ENCODE data around the gene B3GNT9. TPM values are rescaled to one million over a fixed set of nuclear protein-coding genes. Genes with fewer than 3 reads are reported as not detected.
"Not testable (repeated sequence)": the region's sequence is repeated elsewhere in the genome, so short reads cannot be mapped to it uniquely, and the experiment has no call there.

Gene B3GNT9
- polyA plus RNA-seq, 3 donors from 2014 or later = 0.13 to 0.18 TPM; not detected in 1

DNA sequence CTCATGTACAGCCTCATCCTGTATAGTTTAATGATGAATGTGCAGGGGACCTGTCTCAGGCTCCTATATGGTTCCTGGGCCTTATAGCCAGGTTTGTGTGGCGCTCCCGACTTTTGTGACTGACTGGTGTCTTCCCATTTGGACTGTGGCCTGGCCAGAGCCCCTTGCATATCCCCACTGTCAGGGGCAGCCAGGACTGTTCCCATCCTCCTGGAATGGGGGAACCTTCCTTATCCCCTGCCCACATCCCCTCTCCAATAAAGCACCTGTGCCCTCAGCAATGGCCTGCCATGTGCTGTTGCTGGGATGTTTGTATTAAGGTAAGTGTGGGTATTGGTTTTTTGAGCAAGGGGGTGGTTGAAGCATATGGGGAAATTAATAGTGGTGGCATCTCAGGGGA is 2.6 kb downstream of the B3GNT9 start:
- H3K27me3 Mint-ChIP-seq (ENCODE audit: low read depth in 3 of 3) = peaks cover 1 to 12% (median 9%) of the 10 kb centered on the region in 3 donors
- H3K9me3 Mint-ChIP-seq = no peaks in the 10 kb centered on the region
- no peak for DNase-seq
- no peak overlapping the region for H3K4me3 Mint-ChIP-seq
- H3K36me3 Mint-ChIP-seq = peaks cover 20 to 38% (median 21%) of the 10 kb centered on the region in 3 donors
- peaks cover 0 to 7% of the 10 kb centered on the region in 2 donors for H3K4me1 Mint-ChIP-seq
- peak overlapping the region in 1 of 6 donors; percentile 23 for H3K27ac Mint-ChIP-seq

- peaks cover 1 to 12% (median 9%) of the 10 kb centered on the region in 3 donors for H3K27me3 Mint-ChIP-seq (ENCODE audit: low read depth in 3 of 3)
- H3K4me3 Mint-ChIP-seq = no peak overlapping the region
- peaks cover 0 to 6% of the 10 kb centered on the region in 2 donors for H3K4me1 Mint-ChIP-seq
- H3K27ac Mint-ChIP-seq = peak overlapping the region in 1 of 6 donors; percentile 17
- peaks cover 20 to 38% (median 21%) of the 10 kb centered on the region in 3 donors for H3K36me3 Mint-ChIP-seq
- no peaks in the 10 kb centered on the region for H3K9me3 Mint-ChIP-seq
- no peak for DNase-seq
Observed at GRCh38 chr16:67147437-67148140, 3.2 kb downstream of the B3GNT9 start.

GRCh38 chr16:67146523-67147357 is 4.1 kb downstream of the B3GNT9 start:
- DNase-seq = no peak
- Mint-ChIP-seq H3K4me3 (no peak overlapping the region), H3K4me1 (peaks cover 0 to 5% of the 10 kb centered on the region in 2 donors), H3K27me3 (ENCODE audit: low read depth in 3 of 3) (peaks cover 1 to 12% (median 7%) of the 10 kb centered on the region in 3 donors), H3K27ac (no peak overlapping the region), H3K36me3 (peaks cover 20 to 43% (median 21%) of the 10 kb centered on the region in 3 donors), H3K9me3 (no peaks in the 10 kb centered on the region)

DNA sequence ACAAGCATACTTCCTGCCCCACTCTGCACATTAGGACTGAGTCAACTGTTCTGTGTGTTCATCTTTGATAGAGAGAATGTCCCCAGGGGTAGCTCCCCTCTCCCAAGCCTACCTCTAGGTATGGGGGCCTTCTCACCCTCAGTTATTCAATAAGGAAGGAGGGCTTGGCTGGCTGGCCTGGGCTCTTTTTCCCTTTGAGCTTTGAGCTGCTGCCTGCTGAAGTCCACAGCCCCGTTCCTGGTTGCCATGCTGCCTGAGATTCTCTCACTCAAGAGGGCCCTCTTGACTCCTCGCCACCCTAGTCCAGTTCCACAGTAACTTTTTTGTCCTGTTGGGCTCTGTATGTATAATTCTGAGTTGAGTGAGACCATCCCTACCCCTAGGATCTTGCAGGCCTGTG is 5.1 kb downstream of the B3GNT9 start:
- peaks cover 24 to 48% (median 25%) of the 10 kb centered on the region in 3 donors for H3K36me3 Mint-ChIP-seq
- H3K4me3 Mint-ChIP-seq = no peak overlapping the region
- no peak overlapping the region for H3K27ac Mint-ChIP-seq
- H3K9me3 Mint-ChIP-seq = no peaks in the 10 kb centered on the region
- peaks cover 0 to 2% of the 10 kb centered on the region in 2 donors for H3K4me1 Mint-ChIP-seq
- peaks cover 1 to 10% (median 6%) of the 10 kb centered on the region in 3 donors for H3K27me3 Mint-ChIP-seq (ENCODE audit: low read depth in 3 of 3)
- DNase-seq = no peak

- Mint-ChIP-seq H3K36me3 (peaks cover 24 to 56% (median 33%) of the 10 kb centered on the region in 3 donors), H3K4me1 (peaks cover 0 to 2% of the 10 kb centered on the region in 2 donors), H3K9me3 (no peaks in the 10 kb centered on the region), H3K27me3 (ENCODE audit: low read depth in 3 of 3) (peaks cover 1 to 10% (median 6%) of the 10 kb centered on the region in 3 donors), H3K27ac (no peak overlapping the region), H3K4me3 (no peak overlapping the region)
- DNase-seq = no peak
Observed at GRCh38 chr16:67144943-67145342, 5.9 kb downstream of the B3GNT9 start.

GRCh38 chr16:67142342-67142741 is 8.5 kb downstream of the B3GNT9 start:
- DNase-seq = no peak
- Mint-ChIP-seq H3K27me3 (ENCODE audit: low read depth in 3 of 3) (peaks cover 0 to 2% (median 0%) of the 10 kb centered on the region in 3 donors), H3K4me1 (no peaks in the 10 kb centered on the region), H3K36me3 (peaks cover 15 to 55% (median 26%) of the 10 kb centered on the region in 3 donors), H3K4me3 (no peak overlapping the region), H3K9me3 (no peaks in the 10 kb centered on the region), H3K27ac (no peak overlapping the region)

DNA sequence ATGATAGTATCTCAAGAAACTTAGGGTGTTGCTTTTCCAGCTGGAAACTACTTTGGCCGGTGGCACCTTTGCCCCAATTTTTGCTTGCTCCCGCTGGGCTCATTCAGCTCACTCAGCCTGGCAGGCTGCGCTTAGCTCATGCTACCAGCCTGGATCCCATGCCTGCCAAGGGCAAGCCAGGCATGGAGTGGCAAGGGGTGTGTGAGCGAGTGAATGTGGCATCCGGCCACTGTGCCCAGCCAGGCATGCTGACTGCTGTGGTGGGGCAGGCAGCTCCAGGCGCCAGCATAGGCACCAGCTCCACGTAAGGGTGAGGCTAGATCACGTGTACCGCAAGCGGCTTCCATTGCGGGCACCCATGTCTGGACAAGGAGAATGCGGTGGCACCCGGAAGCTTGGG is 9.4 kb downstream of the B3GNT9 start:
- no peaks in the 10 kb centered on the region for H3K4me1 Mint-ChIP-seq
- DNase-seq = no peak
- no peak overlapping the region for H3K27ac Mint-ChIP-seq
- peaks cover 0 to 2% (median 0%) of the 10 kb centered on the region in 3 donors for H3K27me3 Mint-ChIP-seq (ENCODE audit: low read depth in 3 of 3)
- H3K4me3 Mint-ChIP-seq = no peak overlapping the region
- H3K9me3 Mint-ChIP-seq = no peaks in the 10 kb centered on the region
- H3K36me3 Mint-ChIP-seq = peaks cover 15 to 48% (median 22%) of the 10 kb centered on the region in 3 donors

GRCh38 chr16:67137605-67138004 is 13.2 kb downstream of the B3GNT9 start:
- H3K36me3 Mint-ChIP-seq = peaks cover 12 to 46% (median 27%) of the 10 kb centered on the region in 3 donors
- no peak overlapping the region for H3K4me3 Mint-ChIP-seq
- no peak overlapping the region for H3K27ac Mint-ChIP-seq
- no peaks in the 10 kb centered on the region for H3K9me3 Mint-ChIP-seq
- DNase-seq = no peak
- no peaks in the 10 kb centered on the region for H3K27me3 Mint-ChIP-seq (ENCODE audit: low read depth in 3 of 3)
- no peaks in the 10 kb centered on the region for H3K4me1 Mint-ChIP-seq

- H3K4me1 Mint-ChIP-seq = no peaks in the 10 kb centered on the region
- H3K27me3 Mint-ChIP-seq (ENCODE audit: low read depth in 3 of 3) = peaks cover 0 to 1% (median 0%) of the 10 kb centered on the region in 3 donors
- no peak for DNase-seq
- H3K9me3 Mint-ChIP-seq = no peaks in the 10 kb centered on the region
- H3K36me3 Mint-ChIP-seq = peaks cover 7 to 36% (median 8%) of the 10 kb centered on the region in 3 donors
- H3K27ac Mint-ChIP-seq = no peak overlapping the region
- H3K4me3 Mint-ChIP-seq = no peak overlapping the region
Observed at GRCh38 chr16:67129422-67129821, 21.4 kb downstream of the B3GNT9 start.

DNA sequence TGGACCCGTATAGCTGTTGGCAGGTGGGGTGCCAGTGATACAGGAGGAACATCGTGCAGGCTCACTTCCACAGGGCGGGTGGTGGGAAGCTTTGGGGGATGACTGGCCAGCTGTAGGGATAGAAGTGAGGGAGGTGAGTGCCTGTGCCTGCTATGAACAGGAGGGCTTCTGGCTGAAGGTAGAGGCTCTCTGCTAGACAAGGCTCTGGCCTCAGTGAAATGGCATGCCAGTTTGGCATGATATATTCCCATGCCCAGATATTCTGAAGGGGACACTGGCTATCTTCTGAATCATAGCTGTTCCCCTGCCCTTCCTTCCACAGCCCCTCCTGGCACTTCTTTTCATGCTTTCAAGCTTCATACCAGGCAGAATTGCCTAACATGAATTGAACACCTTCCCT is 21.9 kb downstream of the B3GNT9 start:
- no peak for DNase-seq
- Mint-ChIP-seq H3K27me3 (ENCODE audit: low read depth in 3 of 3) (peaks cover 0 to 1% (median 0%) of the 10 kb centered on the region in 3 donors), H3K9me3 (no peaks in the 10 kb centered on the region), H3K27ac (peak overlapping the region in 1 of 6 donors; percentile 45), H3K4me1 (no peaks in the 10 kb centered on the region), H3K4me3 (no peak overlapping the region), H3K36me3 (peaks cover 8 to 33% (median 11%) of the 10 kb centered on the region in 3 donors)

- Mint-ChIP-seq H3K27ac (peak overlapping the region in 1 of 6 donors; percentile 45), H3K27me3 (ENCODE audit: low read depth in 3 of 3) (peaks cover 0 to 1% (median 0%) of the 10 kb centered on the region in 3 donors), H3K9me3 (no peaks in the 10 kb centered on the region), H3K4me1 (no peaks in the 10 kb centered on the region), H3K36me3 (peaks cover 12 to 37% (median 16%) of the 10 kb centered on the region in 3 donors), H3K4me3 (no peak overlapping the region)
- no peak for DNase-seq
Observed at GRCh38 chr16:67128417-67128816, 22.4 kb downstream of the B3GNT9 start.

- not testable (repeated sequence) for H3K27ac Mint-ChIP-seq; H3K4me3 Mint-ChIP-seq; H3K4me1 Mint-ChIP-seq; DNase-seq; H3K9me3 Mint-ChIP-seq; H3K27me3 Mint-ChIP-seq (ENCODE audit: low read depth in 3 of 3)
- H3K36me3 Mint-ChIP-seq = peaks cover 12 to 33% (median 12%) of the 10 kb centered on the region in 3 donors
Observed at GRCh38 chr16:67122799-67123198, 28.0 kb downstream of the B3GNT9 start.

DNA sequence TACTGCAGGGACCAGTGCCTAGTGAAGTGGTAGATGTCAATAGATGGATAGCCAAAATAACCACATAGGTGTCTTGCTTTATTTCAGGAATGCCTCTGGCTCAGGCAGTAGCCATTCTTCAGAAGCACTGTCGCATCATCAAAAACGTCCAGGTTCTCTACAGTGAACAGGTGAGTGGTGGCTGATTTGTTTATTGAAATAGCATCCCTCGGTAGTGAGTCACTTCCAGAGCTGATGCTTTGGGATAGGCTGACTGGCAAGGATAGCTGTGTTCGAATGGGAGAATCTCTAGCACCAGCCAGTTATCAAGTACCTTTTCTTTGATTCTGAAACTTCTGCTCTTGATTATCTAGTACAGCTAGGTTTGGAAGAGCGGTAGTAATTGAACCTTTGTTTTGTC is 30.8 kb downstream of the B3GNT9 start:
- Mint-ChIP-seq H3K4me1 (peaks cover 5 to 11% of the 10 kb centered on the region in 2 donors), H3K9me3 (no peaks in the 10 kb centered on the region), H3K4me3 (no peak overlapping the region), H3K36me3 (peaks cover 9 to 19% (median 12%) of the 10 kb centered on the region in 3 donors), H3K27me3 (ENCODE audit: low read depth in 3 of 3) (peaks cover 0 to 3% (median 0%) of the 10 kb centered on the region in 3 donors), H3K27ac (no peak overlapping the region)
- DNase-seq = no peak

- no peak for DNase-seq
- H3K4me3 Mint-ChIP-seq = no peak overlapping the region
- peaks cover 8 to 23% of the 10 kb centered on the region in 2 donors for H3K4me1 Mint-ChIP-seq
- H3K27me3 Mint-ChIP-seq (ENCODE audit: low read depth in 3 of 3) = peaks cover 0 to 3% (median 0%) of the 10 kb centered on the region in 3 donors
- peaks cover 3 to 19% (median 5%) of the 10 kb centered on the region in 3 donors for H3K36me3 Mint-ChIP-seq
- no peak overlapping the region for H3K27ac Mint-ChIP-seq
- no peaks in the 10 kb centered on the region for H3K9me3 Mint-ChIP-seq
Observed at GRCh38 chr16:67117716-67118115, 33.1 kb downstream of the B3GNT9 start.

Measured in immature natural killer cell (primary cell).